WTC11 (cell line): ENCODE data around the gene PRDM2. TPM values are rescaled to one million over a fixed set of nuclear protein-coding genes. Genes with fewer than 3 reads are reported as not detected.

Experiments used
- ATAC-seq: fragments of 200-7000 bp; cut with Tn5 transposase; 2 replicates; pipeline ENCODE4 v1.10.0; 2021; ENCODE audit warnings: mild to moderate bottlenecking, moderate library complexity
- CTCF ChIA-PET: fragments of 300-600 bp; sonication (Branson Sonifier 250); formaldehyde crosslinking; loops from one replicate; lab custom pipeline; 2021; ENCODE audit warnings: antibody characterized with exemption; lab: Charles Lee
- POLR2A ChIA-PET: fragments of 350-600 bp; sonication (Branson Sonifier 250); formaldehyde crosslinking; loops from one replicate; lab custom pipeline; 2021; ENCODE audit warnings: antibody characterized with exemption; lab: Charles Lee
- DNase-seq: peaks from one replicate; pipeline ENCODE4 v3.0.0; 2021; ENCODE audit warnings: low spot score
- H3K27ac Mint-ChIP-seq: 2 replicates; pipeline ENCODE4 v1.8.0; 2021; ENCODE audit warnings: mixed read lengths
- H3K27me3 Mint-ChIP-seq: 2 replicates; pipeline ENCODE4 v1.8.0; 2021; ENCODE audit warnings: low read depth, mild to moderate bottlenecking, moderate library complexity, mixed read lengths
- H3K36me3 Mint-ChIP-seq: 2 replicates; pipeline ENCODE4 v1.8.0; 2021; ENCODE audit warnings: mixed read lengths
- H3K4me1 Mint-ChIP-seq: 2 replicates; pipeline ENCODE4 v1.8.0; 2022; ENCODE audit warnings: mixed read lengths
- H3K4me3 Mint-ChIP-seq: 2 replicates; pipeline ENCODE4 v1.8.0; 2021; ENCODE audit warnings: mild to moderate bottlenecking, moderate library complexity, mixed read lengths
- H3K9me3 Mint-ChIP-seq: 2 replicates; pipeline ENCODE4 v1.8.0; 2021; ENCODE audit warnings: mixed read lengths
- AFF4 ChIP-seq: sonication (generic); formaldehyde crosslinking; IDR thresholded peaks from 2 replicates; pipeline ENCODE4 v1.8.1; 2023; ENCODE audit warnings: mild to moderate bottlenecking, missing genetic modification reagents, borderline replicate concordance
- EMX1 ChIP-seq: fragments of 250-450 bp; sonication (Bioruptor Pico); IDR thresholded peaks from 2 replicates; pipeline ENCODE4 v1.8.0; 2021; ENCODE audit warnings: mild to moderate bottlenecking
- FOXK1 ChIP-seq: sonication (generic); formaldehyde crosslinking; IDR thresholded peaks from 2 replicates; pipeline ENCODE4 v1.8.0; 2022; ENCODE audit warnings: mild to moderate bottlenecking, moderate library complexity, missing genetic modification reagents
- FOXP4 ChIP-seq: sonication (generic); formaldehyde crosslinking; IDR thresholded peaks from 2 replicates; pipeline ENCODE4 v1.8.0; 2022; ENCODE audit warnings: mild to moderate bottlenecking, missing genetic modification reagents
- IRF1 ChIP-seq: sonication (generic); formaldehyde crosslinking; IDR thresholded peaks from 2 replicates; pipeline ENCODE4 v1.8.0; 2023; ENCODE audit warnings: missing genetic modification reagents
- IRF2 ChIP-seq: sonication (generic); formaldehyde crosslinking; IDR thresholded peaks from 2 replicates; pipeline ENCODE4 v1.8.0; 2022; ENCODE audit warnings: low read depth, missing genetic modification reagents, borderline replicate concordance
- JAZF1 ChIP-seq: fragments of 250-450 bp; sonication (Bioruptor Pico); IDR thresholded peaks from 2 replicates; pipeline ENCODE4 v1.9.0; 2021; ENCODE audit warnings: moderate library complexity, mild to moderate bottlenecking, inconsistent platforms
- MXD4 ChIP-seq: fragments of 250-450 bp; sonication (Bioruptor Pico); IDR thresholded peaks from 2 replicates; pipeline ENCODE4 v1.8.0; 2021; ENCODE audit warnings: mild to moderate bottlenecking, moderate library complexity, borderline replicate concordance
- MYBL2 ChIP-seq: sonication (generic); formaldehyde crosslinking; IDR thresholded peaks from 2 replicates; pipeline ENCODE4 v1.8.1; 2023; ENCODE audit warnings: mild to moderate bottlenecking, moderate library complexity, missing genetic modification reagents
- NR3C1 ChIP-seq: sonication (generic); formaldehyde crosslinking; conservative IDR thresholded peaks from 2 replicates; pipeline ENCODE4 v1.8.1; 2023; ENCODE audit warnings: low read depth, mild to moderate bottlenecking, missing genetic modification reagents
- RELA ChIP-seq: sonication (generic); formaldehyde crosslinking; IDR thresholded peaks from 2 replicates; pipeline ENCODE4 v1.8.1; 2022; ENCODE audit warnings: missing genetic modification reagents, mild to moderate bottlenecking, borderline replicate concordance
- SMAD4 ChIP-seq: sonication (generic); formaldehyde crosslinking; IDR thresholded peaks from 2 replicates; pipeline ENCODE4 v1.8.0; 2022; ENCODE audit warnings: mild to moderate bottlenecking, missing genetic modification reagents
- USF2 ChIP-seq: sonication (generic); formaldehyde crosslinking; IDR thresholded peaks from 2 replicates; pipeline ENCODE4 v1.8.1; 2023; ENCODE audit warnings: mild to moderate bottlenecking, missing genetic modification reagents, moderate library complexity
- ZBTB21 ChIP-seq: sonication (generic); formaldehyde crosslinking; IDR thresholded peaks from 2 replicates; pipeline ENCODE4 v1.8.1; 2023; ENCODE audit warnings: mild to moderate bottlenecking, missing genetic modification reagents, borderline replicate concordance
- ZNF263 ChIP-seq: sonication (generic); formaldehyde crosslinking; IDR thresholded peaks from 2 replicates; pipeline ENCODE4 v1.8.1; 2022; ENCODE audit warnings: low read depth, mild to moderate bottlenecking, moderate library complexity, missing genetic modification reagents
- total RNA-seq: library from RNA; stranded (reverse); gene quantifications from 3 replicates; pipeline ENCODE4 v1.2.3, GENCODE V29; 2021
- TF ChIP-seq, protein P1 (sequence below): sonication (generic); formaldehyde crosslinking; IDR thresholded peaks from 2 replicates; pipeline ENCODE4 v1.8.0; 2022; ENCODE audit warnings: mild to moderate bottlenecking, missing genetic modification reagents
- TF ChIP-seq, protein P2 (sequence below): fragments of 250-450 bp; sonication (Bioruptor Pico); IDR thresholded peaks from 2 replicates; pipeline ENCODE4 v2.1.2; 2022; ENCODE audit warnings: mild to moderate bottlenecking, moderate library complexity
- TF ChIP-seq, protein P3 (sequence below): sonication (generic); formaldehyde crosslinking; IDR thresholded peaks from 2 replicates; pipeline ENCODE4 v1.8.1; 2022; ENCODE audit warnings: mild to moderate bottlenecking, missing genetic modification reagents, moderate library complexity, borderline replicate concordance

Gene PRDM2
- total RNA-seq, 1 experiment from 2014 or later: 25.0 TPM

DNA sequence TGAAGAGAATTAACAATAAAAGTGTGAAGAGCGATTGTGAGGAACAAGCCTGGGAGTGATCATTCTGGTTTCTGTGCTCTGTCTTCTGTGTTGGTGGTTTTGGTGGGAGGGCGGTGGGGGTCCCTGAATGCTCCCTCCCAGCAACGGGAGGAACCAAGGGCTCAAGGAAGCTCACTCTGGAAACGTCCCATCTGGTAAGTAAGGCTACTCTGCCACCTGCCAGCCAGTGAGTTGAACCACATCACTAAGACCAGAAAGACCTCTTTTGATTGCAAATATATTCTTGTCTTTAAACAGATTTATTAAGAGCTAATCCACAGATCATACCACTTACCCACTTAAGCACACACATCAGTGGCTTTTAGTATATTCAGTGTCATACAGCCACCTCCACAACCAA is 125.0 kb downstream of the PRDM2 start (continued):
- TF ChIP-seq, protein P1, sequence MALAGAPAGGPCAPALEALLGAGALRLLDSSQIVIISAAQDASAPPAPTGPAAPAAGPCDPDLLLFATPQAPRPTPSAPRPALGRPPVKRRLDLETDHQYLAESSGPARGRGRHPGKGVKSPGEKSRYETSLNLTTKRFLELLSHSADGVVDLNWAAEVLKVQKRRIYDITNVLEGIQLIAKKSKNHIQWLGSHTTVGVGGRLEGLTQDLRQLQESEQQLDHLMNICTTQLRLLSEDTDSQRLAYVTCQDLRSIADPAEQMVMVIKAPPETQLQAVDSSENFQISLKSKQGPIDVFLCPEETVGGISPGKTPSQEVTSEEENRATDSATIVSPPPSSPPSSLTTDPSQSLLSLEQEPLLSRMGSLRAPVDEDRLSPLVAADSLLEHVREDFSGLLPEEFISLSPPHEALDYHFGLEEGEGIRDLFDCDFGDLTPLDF (CRISPR knock-in tag): no peak
- TF ChIP-seq FOXK1 (CRISPR knock-in tag): no peak
- no peak for TF ChIP-seq NR3C1 (CRISPR knock-in tag)
- TF ChIP-seq, protein P2, sequence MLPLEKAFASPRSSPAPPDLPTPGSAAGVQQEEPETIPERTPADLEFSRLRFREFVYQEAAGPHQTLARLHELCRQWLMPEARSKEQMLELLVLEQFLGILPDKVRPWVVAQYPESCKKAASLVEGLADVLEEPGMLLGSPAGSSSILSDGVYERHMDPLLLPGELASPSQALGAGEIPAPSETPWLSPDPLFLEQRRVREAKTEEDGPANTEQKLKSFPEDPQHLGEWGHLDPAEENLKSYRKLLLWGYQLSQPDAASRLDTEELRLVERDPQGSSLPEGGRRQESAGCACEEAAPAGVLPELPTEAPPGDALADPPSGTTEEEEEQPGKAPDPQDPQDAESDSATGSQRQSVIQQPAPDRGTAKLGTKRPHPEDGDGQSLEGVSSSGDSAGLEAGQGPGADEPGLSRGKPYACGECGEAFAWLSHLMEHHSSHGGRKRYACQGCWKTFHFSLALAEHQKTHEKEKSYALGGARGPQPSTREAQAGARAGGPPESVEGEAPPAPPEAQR (CRISPR knock-in tag): no peak
- TF ChIP-seq IRF2: no peak
- no peak for TF ChIP-seq AFF4 (CRISPR knock-in tag)
- TF ChIP-seq, protein P3, sequence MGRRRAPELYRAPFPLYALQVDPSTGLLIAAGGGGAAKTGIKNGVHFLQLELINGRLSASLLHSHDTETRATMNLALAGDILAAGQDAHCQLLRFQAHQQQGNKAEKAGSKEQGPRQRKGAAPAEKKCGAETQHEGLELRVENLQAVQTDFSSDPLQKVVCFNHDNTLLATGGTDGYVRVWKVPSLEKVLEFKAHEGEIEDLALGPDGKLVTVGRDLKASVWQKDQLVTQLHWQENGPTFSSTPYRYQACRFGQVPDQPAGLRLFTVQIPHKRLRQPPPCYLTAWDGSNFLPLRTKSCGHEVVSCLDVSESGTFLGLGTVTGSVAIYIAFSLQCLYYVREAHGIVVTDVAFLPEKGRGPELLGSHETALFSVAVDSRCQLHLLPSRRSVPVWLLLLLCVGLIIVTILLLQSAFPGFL: no peak
- TF ChIP-seq ZBTB21: no peak
- TF ChIP-seq JAZF1 (CRISPR knock-in tag): no peak
- TF ChIP-seq FOXP4 (CRISPR knock-in tag): no peak
- no peak for TF ChIP-seq MXD4 (CRISPR knock-in tag)
- no peak for TF ChIP-seq SMAD4

DNA sequence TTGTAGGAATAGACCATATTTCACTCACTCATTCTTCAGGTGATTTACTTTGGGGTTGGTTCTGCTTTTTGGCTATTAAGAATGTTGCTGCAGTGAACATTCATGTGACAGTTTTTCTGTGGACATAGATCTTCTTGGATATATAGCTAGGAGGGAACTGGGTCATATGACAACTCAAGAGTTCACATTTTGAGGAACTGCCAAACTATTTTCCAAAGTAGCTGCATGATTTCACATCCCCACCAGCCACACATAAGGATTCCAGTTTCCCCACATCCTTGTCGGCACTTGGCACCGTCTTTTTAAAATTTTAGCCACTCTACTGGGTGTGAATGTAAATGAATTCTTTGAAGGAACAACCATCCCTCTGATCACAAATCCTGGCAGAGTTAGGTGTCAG is 126.0 kb downstream of the PRDM2 start:
- TF ChIP-seq MYBL2 (CRISPR knock-in tag) (no peak), IRF1 (no peak), USF2 (no peak), RELA (CRISPR knock-in tag) (no peak), JAZF1 (CRISPR knock-in tag) (no peak), EMX1 (CRISPR knock-in tag) (no peak), ZNF263 (CRISPR knock-in tag) (no peak)
- H3K9me3 Mint-ChIP-seq: peaks cover 13% of the 10 kb centered on the region
- no peak overlapping the region for H3K27ac Mint-ChIP-seq
- H3K36me3 Mint-ChIP-seq: no peaks in the 10 kb centered on the region; the same call in 1 of the 2 replicates
- peaks cover 3% of the 10 kb centered on the region; the same call in 1 of the 2 replicates for H3K4me1 Mint-ChIP-seq
- peaks cover 13% of the 10 kb centered on the region; the same call in 1 of the 2 replicates for H3K27me3 Mint-ChIP-seq
- ChIA-PET POLR2A (no interaction called here), CTCF (interaction anchor here (1.2 kb wide), 1 partner anchor 77 kb away, joined by 3 read pairs; no protein-coding TSS in a partner anchor)
- DNase-seq: no peak
- no peak overlapping the region for H3K4me3 Mint-ChIP-seq
- ATAC-seq: no peak
